ENCODE measurements around the gene FARS2.
"Not testable (repeated sequence)": the region's sequence is repeated elsewhere in the genome, so short reads cannot be mapped to it uniquely, and the experiment has no call there.

The FARS2 gene

GRCh38 chr6:5531853-5532375 lies 270.6 kb downstream of the FARS2 start:
- no peak for FAIRE-seq
- DNase-seq (ENCODE audit: low spot score): no peak

- no peak for FAIRE-seq
- DNase-seq (ENCODE audit: low spot score): no peak
Measured at GRCh38 chr6:5532941-5533340, 271.6 kb downstream of the FARS2 start.

GRCh38 chr6:5534643-5535042 lies 273.3 kb downstream of the FARS2 start:
- DNase-seq (ENCODE audit: low spot score) (no peak), FAIRE-seq (no peak)

GRCh38 chr6:5536644-5537043 lies 275.3 kb downstream of the FARS2 start:
- no peak for DNase-seq (ENCODE audit: low spot score)
- no peak for FAIRE-seq

- DNase-seq (ENCODE audit: low spot score) (no peak), FAIRE-seq (no peak)
Measured at GRCh38 chr6:5537132-5537531, 275.8 kb downstream of the FARS2 start.

GRCh38 chr6:5537967-5538366 lies 276.7 kb downstream of the FARS2 start:
- DNase-seq (ENCODE audit: low spot score) (no peak), FAIRE-seq (no peak)

GRCh38 chr6:5540370-5540769 lies 279.1 kb downstream of the FARS2 start:
- DNase-seq (ENCODE audit: low spot score) (no peak), FAIRE-seq (no peak)

- DNase-seq (ENCODE audit: low spot score) (no peak), FAIRE-seq (no peak)
Measured at GRCh38 chr6:5541025-5541424, 279.7 kb downstream of the FARS2 start.

- DNase-seq (ENCODE audit: low spot score) (peak; percentile 10), FAIRE-seq (no peak)
Measured at GRCh38 chr6:5541751-5542432, 280.6 kb downstream of the FARS2 start.

- DNase-seq (ENCODE audit: low spot score) (no peak), FAIRE-seq (no peak)
Measured at GRCh38 chr6:5547556-5547955, 286.2 kb downstream of the FARS2 start.

GRCh38 chr6:5550631-5551030 lies 289.3 kb downstream of the FARS2 start:
- DNase-seq (ENCODE audit: low spot score): no peak
- FAIRE-seq: no peak

- no peak for FAIRE-seq
- DNase-seq (ENCODE audit: low spot score): no peak
Measured at GRCh38 chr6:5552243-5552642, 290.9 kb downstream of the FARS2 start.

GRCh38 chr6:5553767-5554166 lies 292.5 kb downstream of the FARS2 start:
- no peak for DNase-seq (ENCODE audit: low spot score)
- FAIRE-seq: no peak

GRCh38 chr6:5554226-5554625 lies 292.9 kb downstream of the FARS2 start:
- FAIRE-seq (no peak), DNase-seq (ENCODE audit: low spot score) (no peak)

GRCh38 chr6:5556011-5556410 lies 294.7 kb downstream of the FARS2 start:
- DNase-seq (ENCODE audit: low spot score) (no peak), FAIRE-seq (no peak)

- FAIRE-seq: no peak
- DNase-seq (ENCODE audit: low spot score): no peak
Measured at GRCh38 chr6:5557506-5557905, 296.2 kb downstream of the FARS2 start.

GRCh38 chr6:5559651-5560050 lies 298.3 kb downstream of the FARS2 start:
- FAIRE-seq (no peak), DNase-seq (ENCODE audit: low spot score) (no peak)

GRCh38 chr6:5562277-5562676 lies 301.0 kb downstream of the FARS2 start:
- FAIRE-seq: no peak
- DNase-seq (ENCODE audit: low spot score): no peak

- DNase-seq (ENCODE audit: low spot score) (no peak), FAIRE-seq (no peak)
Measured at GRCh38 chr6:5563086-5563485, 301.8 kb downstream of the FARS2 start.

GRCh38 chr6:5564746-5565145 lies 303.4 kb downstream of the FARS2 start:
- not testable (repeated sequence) for DNase-seq (ENCODE audit: low spot score); FAIRE-seq

GRCh38 chr6:5565971-5566370 lies 304.7 kb downstream of the FARS2 start:
- FAIRE-seq (no peak), DNase-seq (ENCODE audit: low spot score) (no peak)

GRCh38 chr6:5566718-5567117 lies 305.4 kb downstream of the FARS2 start:
- DNase-seq (ENCODE audit: low spot score) (no peak), FAIRE-seq (no peak)

GRCh38 chr6:5567352-5567751 lies 306.0 kb downstream of the FARS2 start:
- no peak for DNase-seq (ENCODE audit: low spot score)
- FAIRE-seq: no peak

- no peak for DNase-seq (ENCODE audit: low spot score)
- FAIRE-seq: no peak
Measured at GRCh38 chr6:5567890-5568289, 306.6 kb downstream of the FARS2 start.
